SH-SY5Y (cell line): ENCODE results near the gene CALM1.

ENCODE experiments used
- GATA2 ChIP-seq: IDR thresholded peaks from 2 replicates; pipeline ENCODE4 v1.6.1; 2011; ENCODE audit warnings: mild to moderate bottlenecking, low read depth, low read length
- GATA3 ChIP-seq: IDR thresholded peaks from 2 replicates; pipeline ENCODE4 v1.6.1; 2011; ENCODE audit warnings: low read depth, mild to moderate bottlenecking, low read length, moderate library complexity

- TF ChIP-seq GATA2 (no peak), GATA3 (no peak)
Observed at GRCh38 chr14:90456551-90456950, 59.7 kb downstream of the CALM1 start.
